Urinary bladder (tissue), 4 donors: ENCODE results near the gene CPAMD8. TPM values are rescaled to one million over a fixed set of nuclear protein-coding genes. Genes with fewer than 3 reads are reported as not detected.

Source experiments
- DNase-seq: peaks from one replicate; pipeline ENCODE4 v3.0.0-alpha.2; 2015; ENCODE audit errors: extremely low spot score
- H3K27ac ChIP-seq: one replicate; pipeline ENCODE4 v1.5.1; 2013; ENCODE audit warnings: low read depth, mild to moderate bottlenecking, moderate library complexity
- H3K36me3 ChIP-seq: one replicate; pipeline ENCODE4 v1.6.1; 2013; ENCODE audit warnings: mild to moderate bottlenecking, moderate library complexity; ENCODE audit not compliant: insufficient read depth
- H3K4me1 ChIP-seq: one replicate; pipeline ENCODE4 v1.6.1; 2013; ENCODE audit warnings: mild to moderate bottlenecking, moderate library complexity; ENCODE audit not compliant: insufficient read depth
- H3K4me3 ChIP-seq: one replicate; pipeline ENCODE4 v1.5.1; 2013; ENCODE audit warnings: low read depth, low read length
- WGBS: extraction: QIAGEN DNeasy Blood & Tissue Kit; methylation state at CpG from one replicate; pipeline ENCODE4 v1.1.7; 2013; 5-methylcytosine and 5-hydroxymethylcytosine counted together
- polyA plus RNA-seq: library from polyadenylated mRNA; stranded (reverse); fragments of 200-250 nt; gene quantifications from one replicate; pipeline ENCODE4 v1.2.3, GENCODE V29; 2013
- total RNA-seq: library from RNA; depleted of rRNA; stranded (reverse); fragments of >200 nt; gene quantifications from one replicate; pipeline ENCODE4 v1.2.3, GENCODE V29; 2014
- donor health status: healthy with polysubstance abuse.
- donor health status: healthy.

CPAMD8 gene
- total and polyA plus RNA-seq, 2 donors: 4.5 to 11.3 TPM

- H3K4me1 ChIP-seq: no peaks in the 10 kb centered on the region
- WGBS: 95% methylated on average over 15 of the region's 15 CpGs
- H3K36me3 ChIP-seq: no peaks in the 10 kb centered on the region
- no peak for DNase-seq
- H3K4me3 ChIP-seq: no peak overlapping the region
- H3K27ac ChIP-seq: no peak overlapping the region
Observed at GRCh38 chr19:17055636-17056035, 29.0 kb upstream of the CPAMD8 start.

DNA sequence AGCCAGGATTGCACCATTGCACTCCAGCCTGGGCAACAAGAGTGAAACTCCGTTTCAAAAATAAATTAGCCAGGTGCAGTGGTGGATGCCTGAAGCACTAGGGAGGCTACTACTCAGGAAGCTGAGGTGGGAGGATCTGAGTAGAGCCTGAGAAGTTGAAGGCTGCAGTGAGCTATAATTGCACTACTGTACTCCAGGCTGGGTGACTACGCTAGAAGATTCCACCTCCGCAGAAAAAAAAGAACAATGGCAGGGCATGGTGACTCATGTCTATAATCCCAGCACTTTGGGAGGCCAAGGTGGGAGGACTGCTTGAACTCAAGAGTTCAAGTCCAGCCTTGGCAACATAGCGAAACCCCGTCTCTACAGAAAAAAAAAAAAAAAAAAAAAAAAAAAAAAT lies 28.1 kb upstream of the CPAMD8 start:
- WGBS: 93% methylated on average over 5 of the region's 5 CpGs
- no peak overlapping the region for H3K4me3 ChIP-seq
- DNase-seq: no peak
- H3K36me3 ChIP-seq: no peaks in the 10 kb centered on the region
- H3K4me1 ChIP-seq: no peaks in the 10 kb centered on the region
- no peak overlapping the region for H3K27ac ChIP-seq

DNA sequence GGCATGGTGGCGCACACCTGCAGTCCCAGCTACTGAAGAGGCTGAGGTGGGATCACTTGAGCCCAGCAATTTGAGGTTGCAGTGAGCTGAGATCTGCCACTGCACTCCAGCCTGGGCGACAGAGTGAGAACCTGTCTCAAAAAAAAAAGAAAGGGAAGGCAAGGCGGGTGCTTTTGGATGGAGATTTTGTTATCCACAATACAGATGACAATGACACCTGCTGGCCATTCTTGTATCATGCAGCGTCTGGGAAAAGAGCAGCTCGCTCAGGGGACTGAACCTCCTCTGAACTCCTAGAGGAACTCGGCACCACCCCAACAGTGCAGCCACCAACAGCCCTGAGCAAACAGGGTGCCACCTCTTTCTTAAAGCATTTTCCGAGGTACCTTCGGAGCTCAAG lies 25.8 kb upstream of the CPAMD8 start:
- no peaks in the 10 kb centered on the region for H3K36me3 ChIP-seq
- 57% methylated on average over 8 of the region's 8 CpGs for WGBS

DNA sequence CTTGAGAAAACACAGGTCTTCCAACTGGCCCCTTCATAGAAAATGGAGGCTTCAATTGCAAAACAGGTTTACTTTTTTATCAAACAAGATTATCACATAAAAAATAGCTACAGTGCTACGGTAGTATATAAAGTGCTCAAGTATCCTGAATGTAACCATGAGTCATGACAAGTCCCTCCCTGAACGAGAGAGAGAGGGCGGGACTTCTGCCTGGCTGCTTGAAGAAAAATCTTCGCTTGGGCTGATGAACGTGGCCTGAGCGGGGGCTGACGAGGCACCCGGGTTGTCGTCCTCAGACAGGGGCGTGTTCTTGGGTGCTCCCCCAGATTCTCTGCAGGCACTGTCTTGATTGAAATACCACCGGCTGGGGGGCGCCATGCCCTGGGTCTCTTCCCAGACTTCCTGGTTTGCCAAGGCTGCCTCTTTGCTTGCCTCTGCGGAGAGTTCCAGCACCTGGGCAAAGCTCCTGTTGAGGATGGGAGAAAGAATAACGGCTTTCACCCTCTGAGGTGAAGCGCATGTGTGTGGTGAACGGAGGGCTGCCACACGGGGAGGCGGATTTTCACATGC lies 23.2 kb upstream of the CPAMD8 start:
- H3K4me1 ChIP-seq: no peaks in the 10 kb centered on the region
- DNase-seq: no peak
- H3K27ac ChIP-seq: no peak overlapping the region
- H3K36me3 ChIP-seq: no peaks in the 10 kb centered on the region
- H3K4me3 ChIP-seq: no peak overlapping the region
- WGBS: 75% methylated on average over 18 of the region's 18 CpGs

More for the DNA sequence above, 25.8 kb upstream of the CPAMD8 start:
- DNase-seq: no peak
- no peaks in the 10 kb centered on the region for H3K4me1 ChIP-seq
- no peak overlapping the region for H3K27ac ChIP-seq
- no peak overlapping the region for H3K4me3 ChIP-seq

DNA sequence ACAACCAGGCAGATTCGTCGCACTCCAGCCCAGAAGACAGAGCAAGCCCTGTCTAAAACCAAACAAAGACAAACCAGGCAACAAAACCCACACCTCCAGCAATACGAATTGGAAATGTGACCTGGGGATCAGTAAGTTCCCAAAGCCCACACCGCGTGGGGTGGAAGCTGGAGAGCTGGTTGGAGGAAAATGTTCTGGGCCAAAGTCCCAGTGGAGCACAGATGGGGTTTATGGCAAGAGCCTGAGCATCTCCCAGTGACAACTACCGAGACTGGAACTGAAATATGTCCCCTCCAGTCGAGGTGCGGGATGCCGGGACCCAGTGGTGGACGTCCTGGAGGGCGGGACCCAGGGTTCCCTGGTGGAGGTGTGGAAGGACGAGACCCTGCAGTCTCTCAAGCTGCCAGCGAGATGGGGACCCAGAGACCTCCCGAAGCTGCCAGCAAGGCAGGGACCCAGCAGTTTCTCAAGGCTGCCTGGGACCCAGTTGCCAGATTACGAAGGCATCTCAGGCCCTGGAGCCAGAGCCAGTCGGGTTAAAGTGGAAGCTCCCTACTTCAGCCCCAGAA lies 22.4 kb upstream of the CPAMD8 start:
- H3K4me3 ChIP-seq: no peak overlapping the region
- no peaks in the 10 kb centered on the region for H3K36me3 ChIP-seq
- no peak for DNase-seq
- WGBS: 86% methylated on average over 16 of the region's 16 CpGs
- H3K27ac ChIP-seq: no peak overlapping the region
- H3K4me1 ChIP-seq: no peaks in the 10 kb centered on the region

GRCh38 chr19:17045907-17046502 lies 19.4 kb upstream of the CPAMD8 start:
- WGBS: 79% methylated on average over 5 of the region's 5 CpGs
- Histone ChIP-seq H3K4me3 (no peak overlapping the region), H3K4me1 (no peaks in the 10 kb centered on the region), H3K36me3 (no peaks in the 10 kb centered on the region), H3K27ac (no peak overlapping the region)
- DNase-seq: no peak

DNA sequence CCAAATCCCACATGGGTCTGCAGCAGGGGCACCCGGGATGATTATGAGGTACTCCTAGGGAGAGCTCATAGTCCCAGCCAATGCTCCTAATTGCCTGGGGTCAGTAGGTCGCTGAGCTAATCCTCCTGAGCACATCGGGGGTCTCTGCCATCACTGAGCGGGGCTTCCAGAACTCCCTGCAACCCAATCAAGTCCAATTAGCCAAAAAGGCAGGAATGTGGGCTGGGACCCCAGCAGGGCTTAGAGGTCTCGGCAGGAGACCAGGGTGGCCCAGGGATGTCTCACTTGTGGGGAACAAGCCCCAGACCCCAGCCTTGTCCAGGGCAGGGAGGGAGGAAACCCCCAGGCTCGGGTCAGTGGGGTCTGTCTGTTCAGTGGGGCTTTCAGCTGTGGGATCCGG lies 17.1 kb upstream of the CPAMD8 start:
- DNase-seq: no peak
- Histone ChIP-seq H3K27ac (no peak overlapping the region), H3K4me1 (no peaks in the 10 kb centered on the region), H3K36me3 (no peaks in the 10 kb centered on the region), H3K4me3 (no peak overlapping the region)
- WGBS: 52% methylated on average over 7 of the region's 7 CpGs

GRCh38 chr19:17041976-17042375 lies 15.4 kb upstream of the CPAMD8 start:
- Histone ChIP-seq H3K27ac (no peak overlapping the region), H3K4me1 (no peaks in the 10 kb centered on the region), H3K4me3 (no peak overlapping the region), H3K36me3 (no peaks in the 10 kb centered on the region)
- DNase-seq: no peak
- 14% methylated on average over 11 of the region's 11 CpGs for WGBS

GRCh38 chr19:17037966-17038500 lies 11.4 kb upstream of the CPAMD8 start:
- Histone ChIP-seq H3K27ac (no peak overlapping the region), H3K4me3 (no peak overlapping the region), H3K4me1 (no peaks in the 10 kb centered on the region), H3K36me3 (no peaks in the 10 kb centered on the region)
- no peak for DNase-seq
- WGBS: 71% methylated on average over 15 of the region's 15 CpGs

DNA sequence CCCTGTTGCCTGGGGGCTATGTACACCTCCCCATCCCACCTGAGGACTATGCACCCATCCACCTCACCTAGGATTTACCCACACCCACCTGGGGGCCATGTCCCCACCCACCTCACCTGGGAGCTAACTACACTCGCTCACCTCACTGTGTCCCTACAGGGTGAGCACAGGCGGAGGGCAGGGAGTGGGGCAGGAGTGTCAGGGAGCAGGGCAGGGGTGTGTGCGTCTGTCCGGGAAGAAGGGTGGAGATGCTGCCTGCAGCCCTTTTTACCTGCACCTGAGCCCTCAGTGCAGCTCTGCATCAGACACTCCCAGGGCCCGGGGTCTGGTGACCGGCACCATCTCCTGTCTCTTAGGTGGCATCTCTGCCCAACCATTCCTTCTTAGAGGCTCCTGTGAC lies 10.6 kb upstream of the CPAMD8 start:
- H3K36me3 ChIP-seq: no peaks in the 10 kb centered on the region
- H3K4me3 ChIP-seq: no peak overlapping the region
- no peaks in the 10 kb centered on the region for H3K4me1 ChIP-seq
- DNase-seq: no peak
- WGBS: 87% methylated on average over 6 of the region's 6 CpGs
- no peak overlapping the region for H3K27ac ChIP-seq

DNA sequence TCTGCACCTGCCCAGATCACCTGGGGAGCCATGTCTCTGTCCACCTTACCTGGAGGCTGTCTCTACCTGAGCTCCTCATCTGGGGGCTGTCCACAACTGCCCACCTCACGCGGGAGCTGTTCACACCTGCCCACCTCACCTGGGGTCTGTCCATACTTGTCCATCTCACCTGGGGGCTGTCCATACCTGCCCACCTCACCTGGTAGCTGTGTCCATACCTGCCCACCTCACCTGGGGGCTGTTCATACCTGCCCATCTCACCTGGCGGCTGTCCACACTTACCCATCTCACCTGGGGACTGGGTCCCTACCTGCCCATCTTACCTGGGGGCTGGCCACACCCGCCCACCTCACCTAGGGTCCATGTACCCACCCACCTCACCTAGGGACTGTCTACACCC lies 10.0 kb upstream of the CPAMD8 start:
- no peak overlapping the region for H3K4me3 ChIP-seq
- no peak overlapping the region for H3K27ac ChIP-seq
- H3K36me3 ChIP-seq: no peaks in the 10 kb centered on the region
- no peaks in the 10 kb centered on the region for H3K4me1 ChIP-seq
- WGBS: 71% methylated on average over 4 of the region's 4 CpGs
- DNase-seq: no peak

DNA sequence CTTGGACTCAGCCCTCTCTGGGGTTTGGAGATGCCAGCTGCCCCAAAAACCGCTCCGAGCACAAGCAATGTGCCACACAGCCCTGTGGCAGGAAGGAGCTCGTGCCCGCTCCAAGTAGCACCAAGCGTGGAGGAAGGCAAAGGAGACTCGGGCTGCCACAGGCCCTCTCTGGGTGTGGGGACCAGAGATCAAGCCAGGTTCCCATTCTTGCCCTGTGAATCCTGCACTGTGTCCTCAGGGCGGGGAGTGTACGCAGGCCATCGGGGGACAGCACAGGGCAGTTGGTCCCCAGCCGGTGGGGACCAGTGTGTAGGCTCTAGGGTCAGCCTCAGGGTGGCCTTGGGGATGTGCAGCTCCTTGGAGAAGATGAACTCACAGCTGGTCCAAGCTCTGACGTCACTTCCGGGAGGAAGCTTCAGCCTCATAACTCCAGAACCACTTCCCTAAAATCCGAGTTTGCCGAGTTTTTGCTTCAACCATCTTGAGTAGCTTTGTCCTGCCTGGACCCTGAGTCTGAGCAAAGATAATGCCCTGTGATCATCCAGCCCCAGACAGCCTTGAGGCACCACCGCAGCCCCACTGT lies 9.3 kb upstream of the CPAMD8 start:
- no peak overlapping the region for H3K4me3 ChIP-seq
- no peak for DNase-seq
- H3K36me3 ChIP-seq: no peaks in the 10 kb centered on the region
- H3K4me1 ChIP-seq: no peaks in the 10 kb centered on the region
- no peak overlapping the region for H3K27ac ChIP-seq
- WGBS: 81% methylated on average over 15 of the region's 15 CpGs

DNA sequence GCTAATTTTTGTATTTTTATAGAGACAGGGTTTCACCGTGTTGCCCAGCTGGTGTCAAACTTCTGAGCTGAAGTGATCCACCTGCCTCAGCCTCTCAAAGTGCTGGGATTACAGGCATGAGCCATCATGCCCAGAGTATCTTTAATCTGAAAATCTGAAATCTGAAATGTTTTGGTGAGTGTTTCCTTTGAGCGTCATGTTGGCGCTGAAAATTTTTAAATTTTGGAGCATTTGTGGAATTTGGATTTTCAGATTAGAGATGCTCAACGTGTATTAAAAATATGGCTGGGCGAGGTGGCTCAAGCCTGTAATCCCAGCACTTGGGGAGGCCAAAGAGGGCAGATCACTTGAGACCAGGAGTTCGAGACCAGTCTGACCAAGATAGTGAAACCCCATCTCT lies 5.1 kb upstream of the CPAMD8 start:
- no peak overlapping the region for H3K27ac ChIP-seq
- no peak overlapping the region for H3K4me3 ChIP-seq
- 75% methylated on average over 6 of the region's 6 CpGs for WGBS
- no peak for DNase-seq
- H3K36me3 ChIP-seq: no peaks in the 10 kb centered on the region
- H3K4me1 ChIP-seq: no peaks in the 10 kb centered on the region

DNA sequence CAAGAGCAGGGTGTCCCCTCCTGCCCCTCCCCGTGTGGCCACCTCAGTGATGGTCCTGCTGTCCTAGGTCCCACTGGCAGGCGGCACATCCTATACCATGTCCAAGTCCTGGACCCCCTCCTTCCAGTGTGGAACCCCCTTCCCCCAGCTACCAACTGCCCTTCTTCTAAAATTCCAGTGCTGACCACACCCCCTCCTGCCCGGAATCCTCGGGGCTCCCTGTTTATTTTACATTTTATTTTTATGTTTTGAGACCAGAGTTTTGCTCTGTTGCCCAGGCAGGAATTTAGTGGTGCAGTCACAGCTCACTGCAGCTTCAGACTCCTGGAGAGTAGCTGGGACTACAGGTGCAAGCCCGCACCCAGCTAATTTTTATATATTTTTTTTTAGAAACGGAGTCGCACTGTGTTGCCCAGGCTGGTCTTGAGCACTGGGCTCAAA lies 945 bp upstream of the CPAMD8 start:
- WGBS: 53% methylated on average over 7 of the region's 7 CpGs
- no peaks in the 10 kb centered on the region for H3K4me1 ChIP-seq
- no peak for DNase-seq
- no peak overlapping the region for H3K27ac ChIP-seq
- no peak overlapping the region for H3K4me3 ChIP-seq
- no peaks in the 10 kb centered on the region for H3K36me3 ChIP-seq
